Body of pancreas (tissue), 4 donors: ENCODE measurements around the gene ARMH2.

Experiments
- CTCF ChIP-seq, 7 experiments: fragments of 450-650 bp in 4 of 7; fragments of 200-600 bp in 3 of 7; sonication (generic) in 3 of 7; IDR thresholded peaks; one replicate each; pipeline ENCODE4 v1.5.1; 2016 to 2019; ENCODE audit warnings: antibody characterized with exemption in 7 of 7
- POLR2A ChIP-seq, 3 donors: fragments of 450-650 bp; IDR thresholded peaks; one replicate each; pipeline ENCODE4 v1.6.1; 2016; ENCODE audit warnings: antibody characterized with exemption in 3 of 3, mild to moderate bottlenecking in 2 of 3

DNA sequence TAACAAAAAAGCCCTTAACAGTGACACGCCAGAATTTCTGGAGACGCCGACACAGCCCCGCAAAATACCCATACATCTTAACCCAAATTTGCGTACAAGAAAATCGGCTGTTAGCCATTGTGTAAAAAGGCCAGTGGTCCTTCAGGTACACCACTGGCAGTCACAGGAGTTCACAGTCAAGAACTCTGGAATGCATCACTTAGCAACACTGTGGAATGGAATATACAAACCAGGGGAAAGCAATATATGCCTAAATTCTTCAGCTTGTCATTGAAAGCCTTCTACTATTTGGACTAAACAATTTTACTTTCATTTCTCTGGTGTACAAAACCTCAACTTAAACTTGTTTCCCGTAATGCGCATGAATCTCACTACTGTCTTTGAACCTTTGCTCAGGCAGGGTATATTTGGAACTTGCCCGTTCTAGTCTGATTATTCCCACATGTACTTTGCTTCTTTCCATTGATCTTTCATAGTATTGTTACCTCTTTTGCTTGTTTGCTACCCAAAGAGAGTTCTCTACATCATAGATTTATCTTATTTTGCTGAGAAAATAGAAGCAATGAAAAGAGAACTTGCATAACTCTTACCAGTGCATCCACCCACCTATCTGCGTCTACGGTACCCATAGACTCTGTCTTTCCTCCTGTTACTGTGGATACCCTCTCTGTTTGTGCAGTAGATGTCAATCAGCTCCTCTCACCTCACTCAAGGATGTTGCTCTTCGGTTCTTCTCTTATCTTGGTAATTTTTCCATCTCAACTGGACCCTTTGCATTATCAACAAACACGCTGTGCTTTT is at the start of gene ARMH2:
- no peak for TF ChIP-seq CTCF (IDR thresholded peaks at IDR 0.05)
- TF ChIP-seq POLR2A (IDR thresholded peaks at IDR 0.05): no peak
